Activated T-helper 1 cell treated with anti-CD3 and anti-CD28 coated beads, Interleukin-2, amount 50 U/mL, for 16 hours (primary cell): ENCODE measurements around the gene DOCK9.
"Not testable (repeated sequence)": the region's sequence is repeated elsewhere in the genome, so short reads cannot be mapped to it uniquely, and the experiment has no call there.

ENCODE experiments used
- DNase-seq, 2 donors: peaks; one replicate each; pipeline ENCODE4 v3.0.0-alpha.2; 2020; ENCODE audit warnings: low read depth in 1 of 2, low spot score in 1 of 2

Gene DOCK9

DNA sequence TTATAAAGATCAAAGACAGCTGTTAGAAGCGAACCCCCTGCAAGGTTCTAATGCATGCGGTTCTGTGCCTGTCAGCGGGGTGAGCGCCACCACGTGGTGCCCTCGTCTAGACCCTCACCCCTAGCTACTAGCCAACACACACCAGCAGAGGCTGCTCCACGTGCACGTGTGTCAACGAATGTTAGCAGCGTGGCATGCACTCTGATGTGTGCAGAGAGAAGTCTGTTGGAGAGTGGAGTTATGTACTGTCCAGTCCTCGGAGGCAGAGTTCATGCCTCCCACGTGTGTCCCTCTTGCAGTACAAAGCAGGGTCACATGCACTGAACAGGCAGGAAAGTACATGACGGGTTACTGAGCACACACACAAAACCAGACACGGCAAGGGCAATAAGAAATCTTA lies 150.4 kb downstream of the DOCK9 start:
- DNase-seq = no peak

DNA sequence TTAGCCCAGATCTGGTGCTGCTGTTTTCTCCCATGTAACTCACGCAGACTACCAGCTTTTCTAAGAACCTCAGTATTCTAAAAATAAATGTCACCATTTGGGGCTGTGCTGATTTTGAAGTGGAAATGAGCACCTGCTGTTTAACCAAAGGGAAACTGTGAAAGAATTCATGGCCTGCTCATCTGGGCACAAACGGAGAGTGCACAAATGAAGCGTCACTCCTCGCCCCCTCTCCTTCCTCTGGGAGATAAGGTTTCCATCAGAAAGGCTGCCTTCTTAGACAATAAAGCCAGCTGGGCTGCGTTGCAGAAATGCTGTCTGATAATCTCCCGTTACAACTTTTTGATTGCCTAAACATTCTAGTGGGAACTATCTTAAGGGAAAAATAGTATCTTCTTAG lies 151.7 kb downstream of the DOCK9 start:
- DNase-seq = no peak

DNA sequence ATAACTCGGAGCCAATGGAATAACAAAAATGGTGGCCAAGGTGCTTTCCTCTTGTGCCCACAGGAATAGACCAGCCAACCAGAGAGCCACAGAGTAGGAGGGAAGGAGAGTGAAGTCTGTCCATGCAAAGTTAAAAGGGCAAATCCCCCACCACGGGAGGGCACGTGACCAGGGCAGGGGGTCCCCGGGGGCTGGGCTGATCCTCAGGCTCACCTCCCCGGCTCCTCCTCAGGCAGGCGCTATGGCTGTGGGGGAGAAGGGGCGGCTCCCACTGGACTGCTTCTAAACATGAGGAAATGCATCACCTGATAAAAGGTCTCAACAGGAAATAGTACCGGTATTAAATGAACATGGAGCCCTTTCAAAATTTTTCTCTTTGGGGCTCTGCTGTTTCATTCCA lies 152.2 kb downstream of the DOCK9 start:
- no peak for DNase-seq

DNA sequence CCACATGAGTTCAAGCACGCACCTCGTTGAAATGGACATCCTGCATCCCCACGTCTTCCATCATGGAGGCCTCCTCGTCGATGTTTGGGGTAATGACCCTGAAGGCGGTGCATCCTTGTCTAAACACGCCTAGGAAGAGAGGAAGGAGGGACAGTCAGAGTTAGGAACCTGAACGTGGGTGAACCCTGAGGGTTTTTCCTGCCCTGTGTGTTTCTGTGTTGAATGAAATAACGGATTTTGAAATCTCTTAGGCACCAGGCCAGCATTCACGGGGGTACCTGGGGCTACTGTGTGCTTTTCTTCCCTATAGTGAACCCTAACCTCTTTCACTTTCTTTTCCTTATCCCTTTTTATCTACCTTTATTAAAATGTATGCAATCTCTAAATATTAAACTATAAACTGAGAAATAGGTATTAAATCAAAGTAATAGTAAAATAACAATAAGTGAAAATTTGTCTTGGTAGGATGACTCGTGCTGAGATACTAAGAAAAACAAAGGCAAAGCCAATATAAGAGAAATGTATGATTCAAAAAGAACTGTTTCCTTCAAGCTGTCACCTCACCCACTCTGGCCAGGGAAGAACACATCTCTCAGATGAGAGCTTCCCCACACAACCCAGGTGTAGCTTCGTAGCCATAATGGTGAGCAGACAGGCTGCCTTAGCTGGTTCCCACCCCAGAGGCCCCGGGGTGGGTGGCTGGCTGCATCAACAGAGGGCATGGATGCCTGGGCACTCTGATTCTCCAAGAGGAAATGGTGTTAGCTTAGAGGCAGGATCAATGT lies 153.3 kb downstream of the DOCK9 start:
- DNase-seq = no peak

DNA sequence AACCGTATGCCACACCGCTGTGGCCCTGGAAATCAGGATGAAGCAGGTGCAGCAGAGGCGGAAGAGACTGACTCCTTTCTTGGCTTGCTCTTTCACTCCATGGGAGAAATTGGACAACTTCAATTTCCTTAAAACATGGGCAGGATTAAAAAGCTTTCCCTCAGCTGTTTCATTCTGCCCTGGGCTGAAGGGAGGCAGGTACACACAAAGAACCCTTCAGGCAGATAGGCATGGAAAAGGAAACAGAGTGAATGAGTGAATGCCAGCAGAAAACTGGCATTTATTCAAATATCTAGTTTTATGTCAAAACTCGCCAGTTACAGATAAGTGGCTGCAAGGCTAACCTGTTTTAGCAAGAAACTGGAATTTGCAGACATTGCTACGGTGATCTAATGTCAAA lies 154.4 kb downstream of the DOCK9 start:
- DNase-seq = no peak

DNA sequence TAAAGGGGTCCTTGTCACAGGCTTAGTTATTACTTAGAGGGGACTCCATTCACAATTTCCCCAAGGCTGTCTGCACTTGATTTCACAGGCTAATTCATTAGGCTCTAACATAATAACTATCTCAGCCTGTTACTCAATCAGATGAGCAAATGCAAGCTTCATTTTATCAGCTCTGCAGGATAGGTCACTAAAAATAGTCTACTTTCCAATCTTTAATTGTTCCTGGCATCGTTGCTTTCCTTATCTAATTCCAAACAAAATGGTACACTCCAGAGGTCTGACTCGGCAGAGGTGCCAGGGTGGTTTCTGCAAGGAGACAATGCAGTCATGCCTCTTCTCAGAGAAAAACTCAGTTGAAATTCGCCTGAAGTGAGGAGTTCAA lies 155.6 kb downstream of the DOCK9 start:
- DNase-seq = no peak

DNA sequence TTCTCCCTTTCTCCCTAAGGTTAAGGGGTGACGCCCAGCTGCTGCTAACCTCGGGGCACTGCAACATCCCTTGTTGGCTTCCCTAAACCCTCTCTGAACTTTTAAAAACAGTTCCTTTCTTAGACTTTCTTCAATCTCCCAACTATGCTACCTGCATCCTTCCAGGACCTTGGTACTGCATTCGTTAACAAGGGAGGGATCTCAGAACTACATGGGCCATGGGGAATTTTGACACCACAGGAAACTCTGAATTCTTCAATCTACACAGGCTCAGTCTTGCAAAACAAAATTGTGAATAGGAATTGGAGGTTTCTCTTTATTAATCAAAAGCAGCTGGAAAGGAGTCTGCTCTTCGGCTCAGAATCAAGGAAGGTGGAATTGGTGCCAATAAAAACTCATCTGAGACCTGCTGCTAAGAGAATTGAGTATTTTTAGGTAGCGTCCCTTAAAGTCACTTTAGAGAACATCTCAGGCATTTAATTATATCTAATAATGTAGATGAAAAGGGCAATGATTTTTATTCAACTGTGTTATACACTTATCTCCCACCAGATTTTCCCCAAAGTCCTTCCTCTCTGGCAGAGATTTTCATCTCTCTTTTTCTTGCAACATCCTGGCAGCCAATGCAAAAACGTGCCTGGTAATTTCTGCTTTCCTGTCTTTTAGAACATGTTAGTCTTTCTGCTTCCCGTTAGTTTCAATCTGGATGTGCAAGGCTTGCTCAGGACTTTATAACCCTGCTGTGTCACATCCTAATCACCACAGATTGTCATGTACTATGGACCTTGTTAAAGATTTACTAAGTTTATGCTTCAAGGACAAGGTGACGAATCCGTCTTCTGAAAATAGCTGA lies 156.3 kb downstream of the DOCK9 start:
- DNase-seq = no peak

DNA sequence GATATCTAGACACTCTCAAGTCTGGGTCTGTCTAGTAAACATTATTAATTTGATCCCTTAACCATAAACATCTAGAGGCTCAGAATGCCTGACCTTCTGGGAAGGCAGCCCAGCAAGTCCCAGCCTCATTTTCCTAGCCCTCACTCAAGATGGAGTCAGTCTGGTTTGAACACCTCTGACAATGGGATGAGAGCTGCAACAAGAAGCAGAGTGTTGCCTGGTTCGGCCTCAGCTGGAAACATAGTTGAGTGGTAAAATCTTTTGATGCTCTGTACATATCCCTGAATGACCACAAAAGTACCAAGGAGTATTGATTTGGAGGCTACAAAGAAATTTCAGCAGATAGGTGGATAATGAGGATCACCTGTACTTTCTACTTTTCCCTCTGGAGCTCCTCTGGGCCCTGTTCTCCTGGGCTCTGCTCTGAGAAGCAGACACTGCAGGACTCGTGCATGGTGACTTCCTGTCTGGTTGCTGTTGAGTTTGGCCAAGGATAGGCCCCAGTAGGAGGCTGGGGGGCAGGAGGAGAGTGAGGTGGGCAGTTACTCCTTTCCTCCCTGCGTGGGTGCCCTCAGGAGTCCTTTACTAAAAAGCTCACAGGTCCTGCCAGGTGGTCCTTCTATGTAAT lies 157.0 kb downstream of the DOCK9 start:
- no peak for DNase-seq

DNA sequence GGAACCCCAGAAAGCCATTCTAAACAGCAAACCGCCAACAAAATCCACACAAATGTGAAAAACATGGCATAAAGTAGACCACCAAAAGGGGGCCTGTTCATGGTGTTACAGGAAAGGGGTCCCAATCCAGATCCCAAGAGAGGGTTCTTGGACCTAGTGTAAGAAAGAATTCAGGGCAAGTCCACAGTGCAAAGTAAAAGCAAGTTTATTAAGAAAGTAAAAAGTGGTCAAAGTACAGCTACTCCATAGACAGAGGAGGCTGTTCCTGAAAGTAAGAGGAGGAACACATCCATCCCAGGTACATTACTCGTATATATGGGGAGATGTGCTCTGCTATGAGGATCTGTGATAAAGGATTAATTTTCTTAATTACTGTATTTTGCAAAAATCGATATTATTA lies 157.6 kb downstream of the DOCK9 start:
- no peak for DNase-seq

DNA sequence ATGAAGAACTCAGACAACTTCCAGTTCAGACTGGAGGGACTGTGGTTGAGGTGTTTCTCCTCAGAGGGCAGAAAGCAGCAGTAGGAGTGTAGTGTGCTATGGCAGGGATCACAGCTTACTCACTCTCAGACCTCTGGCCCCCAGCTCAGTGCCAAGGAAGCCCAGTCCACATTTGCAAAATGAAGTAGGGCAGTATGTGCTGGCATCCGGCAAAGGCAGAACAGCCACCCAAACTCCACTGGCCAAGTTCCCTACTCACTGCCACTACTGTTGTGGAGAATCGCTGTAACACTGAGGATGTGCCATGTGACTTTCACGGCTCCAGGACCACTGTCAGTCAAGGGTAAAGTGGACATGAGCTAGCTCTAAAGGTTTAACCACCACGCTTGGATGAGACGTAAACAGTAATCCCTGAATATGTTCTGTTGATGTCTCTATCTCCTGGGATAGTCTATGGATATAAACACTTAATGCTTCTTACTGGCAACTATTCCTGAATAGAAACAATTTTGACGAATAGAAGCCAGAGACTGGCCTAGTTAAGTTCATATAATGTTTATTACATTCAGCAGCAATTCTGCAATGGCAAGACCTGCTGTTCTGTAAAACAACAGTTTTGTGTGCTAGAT lies 158.4 kb downstream of the DOCK9 start:
- no peak for DNase-seq

DNA sequence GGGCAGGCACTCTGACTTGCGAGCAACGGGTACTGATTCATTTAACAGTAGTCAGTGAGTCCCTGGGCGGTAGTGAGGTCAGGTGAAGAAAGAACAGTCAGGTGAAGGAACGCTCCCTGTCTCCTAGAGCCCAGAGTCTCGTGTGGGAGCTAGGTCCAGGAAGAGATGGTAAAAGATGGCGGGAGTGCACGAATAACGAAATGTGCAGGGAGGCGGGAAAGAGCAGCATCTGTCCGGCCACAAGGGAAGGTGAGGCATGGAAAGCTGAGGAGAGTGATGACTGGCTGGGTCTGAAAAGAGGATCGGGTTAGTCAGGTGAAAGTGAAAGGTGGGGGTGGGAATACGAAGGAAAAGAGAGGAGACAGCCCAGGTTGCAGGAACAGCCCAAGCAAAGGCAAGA lies 161.5 kb downstream of the DOCK9 start:
- no peak for DNase-seq

DNA sequence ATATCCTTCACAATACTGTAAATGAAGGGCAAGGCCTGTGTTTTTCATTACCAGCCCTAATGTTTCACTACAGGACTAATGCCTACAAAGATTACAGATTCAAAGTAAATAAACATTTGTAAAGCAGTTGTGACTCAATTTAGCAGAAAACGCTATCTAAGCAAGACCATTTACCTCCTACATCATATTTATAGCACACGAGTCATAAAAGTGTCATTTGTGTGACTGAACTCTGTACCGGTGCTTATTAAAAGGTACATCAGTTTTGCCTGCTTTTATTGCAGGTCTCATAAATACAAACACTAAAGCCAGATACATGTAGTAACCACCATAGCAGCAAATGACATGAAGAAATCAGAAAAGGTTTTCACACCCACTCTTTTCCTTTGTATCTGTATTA lies 163.9 kb downstream of the DOCK9 start:
- no peak for DNase-seq

DNA sequence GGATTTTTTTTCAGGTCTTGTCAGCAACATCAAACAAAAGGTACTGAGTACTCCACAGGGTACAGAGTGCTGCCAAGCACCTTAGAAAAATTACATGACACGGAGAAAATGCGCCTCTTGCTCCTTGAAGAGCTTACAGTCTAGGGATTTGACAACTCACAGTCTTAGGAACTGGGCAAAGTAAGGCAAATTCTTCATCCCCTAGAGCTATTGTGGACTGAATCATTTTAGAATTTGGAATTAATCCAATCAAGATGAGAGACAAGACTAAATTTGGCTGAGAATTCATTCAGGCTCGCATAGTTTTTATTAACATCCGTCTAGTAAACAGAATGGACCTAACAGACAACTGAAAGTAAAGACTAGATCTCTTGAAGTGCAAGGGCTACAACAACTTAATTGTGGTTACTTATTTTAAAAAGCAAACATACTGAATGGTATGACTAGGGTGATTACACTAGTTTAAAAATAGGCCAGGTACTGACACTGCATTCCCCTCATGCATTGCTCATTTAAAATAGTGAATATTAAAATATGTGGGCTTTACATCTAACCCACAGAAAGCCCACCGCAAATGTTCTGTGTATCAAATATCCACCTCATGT lies 165.6 kb downstream of the DOCK9 start:
- DNase-seq = not testable (repeated sequence)

DNA sequence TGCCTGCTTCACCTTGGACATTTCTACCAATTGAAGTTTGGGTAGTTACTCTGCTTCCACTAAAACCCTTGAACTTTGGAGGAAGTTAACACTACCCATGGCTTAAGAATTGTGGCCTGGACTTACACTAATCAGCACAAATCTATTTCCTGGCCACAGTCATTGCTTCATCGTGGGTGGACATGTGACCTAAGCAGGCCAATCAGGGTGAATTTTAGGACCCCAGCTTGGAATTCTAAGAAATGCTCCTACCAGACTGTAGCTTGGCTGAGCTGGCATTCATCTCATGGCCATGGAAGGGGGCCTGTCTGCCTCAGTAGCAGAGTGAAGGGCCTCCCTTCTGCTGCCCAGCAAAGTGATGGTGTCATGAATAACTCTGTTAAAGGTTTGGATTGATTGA lies 167.1 kb downstream of the DOCK9 start:
- no peak for DNase-seq

DNA sequence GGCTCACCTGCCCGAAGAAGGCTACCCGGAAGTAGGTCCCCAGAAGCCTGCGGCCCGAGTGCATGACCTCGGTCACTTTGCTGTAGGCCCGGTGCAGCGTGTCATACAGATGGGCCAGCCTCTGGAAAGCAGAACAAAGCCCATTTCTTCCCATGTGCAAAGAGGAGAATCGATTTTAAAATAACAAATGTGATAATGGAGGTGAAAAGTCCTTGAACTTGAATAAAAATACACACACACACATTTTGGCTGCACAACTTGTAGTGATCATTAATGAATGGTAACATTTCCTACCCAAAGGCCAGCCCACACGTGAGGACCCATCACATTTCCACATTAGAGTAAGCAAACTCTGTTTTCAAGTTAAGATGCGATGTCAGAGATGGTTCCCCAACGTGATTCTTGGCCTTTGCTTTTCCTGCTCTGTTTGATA lies 168.5 kb downstream of the DOCK9 start:
- no peak for DNase-seq

DNA sequence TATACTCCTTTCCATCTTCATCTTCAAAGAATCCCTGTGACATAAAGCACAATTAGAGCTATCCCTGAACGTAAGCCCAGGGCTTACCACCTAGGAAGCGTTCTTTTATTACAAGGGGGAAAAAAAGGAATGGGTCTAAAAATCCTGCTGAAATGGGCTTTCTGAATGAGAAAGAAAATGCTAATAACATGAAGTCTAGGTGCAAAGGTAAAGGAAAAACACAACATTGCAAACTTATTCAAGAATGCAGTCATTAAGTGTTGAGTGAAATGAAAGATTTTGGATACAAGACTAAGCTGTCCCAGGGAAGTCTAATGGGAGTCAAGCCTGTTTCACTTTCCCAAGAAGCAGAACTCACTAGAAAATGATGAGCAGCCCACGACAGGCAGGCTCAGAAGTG lies 170.1 kb downstream of the DOCK9 start:
- DNase-seq = no peak

DNA sequence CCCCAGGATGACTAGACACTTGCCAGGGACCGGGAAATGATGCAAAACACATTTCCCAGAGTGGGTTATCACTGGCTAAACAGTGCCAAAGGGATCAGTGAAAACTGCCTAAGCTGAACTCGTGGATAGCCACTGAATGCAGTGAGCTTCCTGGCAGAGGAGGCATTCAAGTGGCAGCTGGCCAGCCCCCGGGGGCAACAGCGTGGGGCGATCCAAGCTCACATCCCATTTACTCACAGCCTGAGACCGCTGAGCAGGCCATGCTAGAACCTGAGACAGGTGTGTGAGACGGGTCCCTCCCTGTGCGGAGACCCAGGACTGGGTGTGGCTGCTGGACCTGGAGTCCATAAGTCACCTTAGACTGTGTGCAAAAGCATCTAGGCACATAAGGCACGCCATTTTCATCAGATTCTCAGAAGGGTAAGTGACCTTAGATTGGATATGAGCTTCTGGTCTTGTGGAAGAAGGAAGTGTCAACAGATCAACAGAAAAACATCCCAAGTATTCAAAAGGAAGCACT lies 173.5 kb downstream of the DOCK9 start:
- DNase-seq = no peak

DNA sequence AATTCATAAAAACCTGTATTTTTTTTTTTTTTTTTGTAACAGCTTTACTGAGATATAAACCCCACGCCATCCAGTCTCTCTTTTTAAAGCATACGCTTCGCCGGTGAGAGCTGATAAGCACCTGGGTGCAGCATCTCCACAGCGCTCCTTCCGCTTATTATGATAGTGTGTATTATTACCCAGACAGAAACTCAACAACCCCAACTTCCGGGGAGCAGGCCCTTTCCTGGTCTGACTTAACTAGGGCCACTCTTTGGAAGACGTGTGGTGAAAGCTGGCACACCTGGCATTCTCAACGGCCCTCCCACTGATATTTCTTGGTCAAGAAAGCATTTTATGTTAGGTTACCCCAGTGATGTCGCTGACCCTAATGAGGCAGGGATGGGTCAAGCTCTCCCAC lies 173.9 kb downstream of the DOCK9 start:
- no peak for DNase-seq

DNA sequence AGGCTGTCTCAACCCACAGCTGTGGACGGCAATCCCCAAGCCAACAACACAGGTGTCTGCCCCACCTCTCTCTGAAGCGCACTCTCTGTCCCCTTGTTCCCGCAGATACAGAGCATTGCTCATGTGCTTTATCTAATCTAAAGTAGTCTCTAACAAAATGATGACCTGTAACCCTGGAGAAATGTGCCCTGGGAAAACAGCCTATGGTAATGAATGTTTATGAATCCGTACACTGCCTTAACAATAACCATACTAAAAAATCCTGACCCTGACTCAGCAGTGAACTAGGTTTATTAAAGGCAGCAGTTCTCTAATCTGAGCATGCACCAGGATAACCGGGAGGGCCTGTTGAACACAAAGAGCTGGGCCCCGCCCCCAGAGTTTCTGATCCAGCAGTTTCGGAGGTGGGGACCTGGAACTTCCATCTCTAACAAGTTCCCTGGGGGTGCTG lies 174.7 kb downstream of the DOCK9 start:
- DNase-seq = no peak

DNA sequence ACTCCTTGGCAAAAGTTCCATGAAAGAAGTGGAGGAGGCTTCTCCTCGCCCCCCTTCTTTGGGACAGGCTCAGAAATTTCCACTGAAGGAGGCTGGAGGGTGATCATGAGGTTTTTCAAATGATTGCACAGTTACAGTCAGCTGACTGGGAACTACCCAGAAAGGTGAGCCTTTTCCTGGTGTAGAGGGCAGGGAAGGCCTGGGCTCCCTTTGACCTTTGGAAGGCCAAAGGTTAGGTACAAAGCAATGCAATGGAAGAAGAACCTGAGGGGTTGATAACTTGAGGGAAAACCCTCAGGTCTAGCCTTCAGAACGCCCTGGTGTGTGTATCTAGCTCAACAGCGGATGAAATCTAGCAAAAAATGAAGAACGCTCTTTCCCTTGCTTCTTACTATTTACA lies 175.3 kb downstream of the DOCK9 start:
- DNase-seq = no peak
